ENCODE data around the gene EI24.
"Not testable (repeated sequence)": the region's sequence is repeated elsewhere in the genome, so short reads cannot be mapped to it uniquely, and the experiment has no call there.

EI24 gene

DNA sequence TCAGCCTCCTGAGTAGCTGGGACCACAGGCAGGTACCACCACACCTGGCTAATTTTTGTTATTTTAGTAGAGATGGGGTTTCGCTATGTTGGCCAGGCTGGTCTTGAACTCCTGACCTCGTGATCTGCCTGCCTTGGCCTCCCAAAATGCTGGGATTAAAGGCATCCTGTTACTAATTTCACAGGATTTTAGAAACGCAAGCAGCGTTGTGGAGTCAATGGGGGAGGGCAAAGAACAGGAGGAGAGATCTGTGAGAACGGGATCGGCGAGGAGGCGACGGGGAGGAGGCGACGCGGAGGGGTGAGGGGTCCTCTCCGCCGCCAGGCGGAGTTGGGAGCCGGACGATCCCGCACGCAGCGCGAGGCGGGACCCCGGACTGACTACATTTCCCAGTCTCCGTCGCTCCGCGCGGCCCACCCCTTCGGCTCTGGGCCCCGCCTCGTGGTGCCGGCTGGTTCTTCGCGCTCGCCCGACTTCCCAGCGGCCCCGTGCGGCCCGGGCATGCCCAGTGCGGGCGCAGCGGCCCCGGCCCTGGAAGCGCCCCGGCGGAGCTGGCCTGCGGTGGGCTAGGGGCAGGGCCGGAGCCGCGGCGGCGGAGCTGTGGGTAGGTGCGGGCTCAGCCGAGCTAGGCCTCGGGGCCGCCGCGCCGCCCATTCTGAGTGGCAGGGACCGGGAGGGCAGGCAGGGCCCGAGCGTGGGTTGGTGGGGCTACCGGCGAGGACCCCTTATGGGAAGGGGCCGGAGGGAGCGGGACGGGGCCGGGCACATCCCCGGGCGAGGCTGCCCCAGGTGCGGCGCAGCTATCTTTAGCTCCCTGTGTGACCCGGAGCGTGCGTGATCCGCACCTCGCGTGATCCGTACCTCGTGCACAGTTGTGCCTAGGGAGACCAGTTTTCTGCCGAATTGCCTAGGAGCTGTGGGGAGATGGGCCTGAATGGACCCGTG lies at the start of gene EI24:
Gene EI24 (plus strand): TSS at position 508 of the 945 bp plus-strand sequence. CDS start 3,051 bp downstream, outside the sequence.
- Mint-ChIP-seq H3K4me3 (peak within 1 kb of the TSS; percentile 90), H3K27ac (peak within 1 kb of the TSS; percentile 92), H3K27me3 (no peaks in the 10 kb centered on the region), H3K4me1 (peaks cover 27% of the 10 kb centered on the region), H3K9me3 (no peaks in the 10 kb centered on the region), H3K36me3 (ENCODE audit: low read depth) (peaks cover 20% of the 10 kb centered on the region)
- ATAC-seq (peak; percentile 98), DNase-seq (peak; percentile 89)

DNA sequence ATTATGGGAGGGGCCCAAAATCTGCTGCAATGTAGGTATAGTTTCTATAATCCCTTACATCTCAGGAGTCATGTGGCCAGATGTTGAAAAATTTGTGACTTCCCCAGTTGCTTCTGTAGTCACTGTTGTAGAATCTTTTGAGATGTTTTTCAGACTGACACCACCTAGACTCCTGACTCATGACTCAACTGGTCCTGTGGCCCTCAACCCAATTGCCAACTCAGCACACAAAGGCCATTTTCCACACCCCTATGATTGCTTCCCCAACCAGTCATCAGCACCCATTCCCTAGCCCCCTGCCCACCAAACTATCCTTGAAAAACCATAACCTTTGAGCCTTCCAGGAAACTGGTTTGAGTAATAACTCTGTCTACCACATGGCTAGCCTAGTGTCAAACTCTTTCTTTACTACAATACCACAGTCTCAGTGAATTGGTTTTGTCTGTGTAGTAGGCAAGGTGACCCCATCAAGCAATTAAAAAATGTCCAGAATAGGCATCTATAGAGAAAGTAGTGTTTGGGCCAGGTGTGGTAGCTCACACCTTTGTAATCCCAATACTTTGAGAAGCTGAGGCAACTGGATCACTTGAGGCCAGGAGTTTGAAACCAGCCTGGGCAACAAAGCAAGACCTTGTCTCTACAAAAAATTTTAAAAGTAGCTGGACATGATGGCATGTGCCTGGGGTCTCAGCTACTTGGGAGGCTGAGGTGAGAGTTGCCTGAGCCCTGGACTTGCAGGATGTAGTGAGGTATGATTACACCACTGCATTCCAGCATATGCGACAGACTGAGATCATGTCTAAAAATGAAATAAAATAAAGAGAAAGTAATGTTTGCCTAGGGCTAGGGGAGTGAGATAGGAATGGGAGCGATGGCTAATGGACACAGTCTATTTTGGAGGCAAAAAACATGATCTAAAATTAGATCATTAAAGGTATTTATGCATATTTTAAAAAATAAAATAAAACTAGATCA lies 49.1 kb upstream of the EI24 start:
- Mint-ChIP-seq H3K4me1 (peaks cover 33% of the 10 kb centered on the region), H3K27me3 (no peaks in the 10 kb centered on the region), H3K9me3 (peaks cover 5% of the 10 kb centered on the region), H3K4me3 (no peak overlapping the region), H3K36me3 (ENCODE audit: low read depth) (peaks cover 2% of the 10 kb centered on the region), H3K27ac (peak overlapping the region; percentile 82)
- ATAC-seq = peak; percentile 89
- DNase-seq = peak; percentile 18

DNA sequence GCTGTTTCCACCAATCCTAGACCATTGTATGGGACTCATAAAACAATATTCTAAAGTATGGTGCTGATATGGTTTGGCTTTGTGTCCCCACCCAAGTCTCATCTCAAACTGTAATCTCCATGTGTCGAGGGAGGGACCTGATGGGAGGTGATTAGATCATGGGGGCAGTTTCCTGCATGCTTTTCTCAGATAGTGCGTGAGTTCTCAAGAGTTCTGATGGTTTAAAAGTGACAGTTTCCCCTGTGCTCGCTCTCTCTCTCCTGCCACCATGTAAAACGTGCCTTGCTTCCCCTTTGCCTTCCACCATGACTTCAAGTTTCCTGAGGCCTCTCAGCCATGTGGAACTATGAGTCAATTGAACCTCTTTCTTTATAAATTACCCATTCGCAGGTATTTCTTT lies 44.0 kb upstream of the EI24 start:
- H3K4me3 Mint-ChIP-seq = no peak overlapping the region
- no peak for ATAC-seq
- no peak overlapping the region for H3K27ac Mint-ChIP-seq
- no peak for DNase-seq
- peaks cover 2% of the 10 kb centered on the region for H3K36me3 Mint-ChIP-seq (ENCODE audit: low read depth)
- H3K4me1 Mint-ChIP-seq = peaks cover 2% of the 10 kb centered on the region
- peaks cover 2% of the 10 kb centered on the region for H3K27me3 Mint-ChIP-seq
- peaks cover 16% of the 10 kb centered on the region for H3K9me3 Mint-ChIP-seq

DNA sequence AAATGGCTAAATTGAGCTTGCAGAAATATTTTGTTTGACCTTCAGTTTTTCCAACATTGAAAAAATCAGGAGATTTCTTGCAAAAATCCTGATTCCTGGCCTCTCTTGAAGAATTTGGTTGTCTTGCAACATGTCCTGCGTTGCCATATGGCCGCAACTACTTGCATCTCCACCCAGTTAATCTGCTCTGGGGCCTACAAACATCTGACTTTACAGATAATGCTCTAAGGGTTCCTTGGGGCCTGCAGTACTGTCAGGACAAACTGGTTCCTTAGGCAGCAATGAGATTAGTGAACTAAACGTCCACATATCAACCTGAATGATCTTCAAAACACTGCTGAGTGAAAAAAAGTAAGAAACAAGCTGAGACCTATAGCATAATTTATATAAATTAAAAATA lies 36.6 kb upstream of the EI24 start:
- Mint-ChIP-seq H3K9me3 (no peaks in the 10 kb centered on the region), H3K36me3 (ENCODE audit: low read depth) (no peaks in the 10 kb centered on the region), H3K27ac (no peak overlapping the region), H3K27me3 (peaks cover 7% of the 10 kb centered on the region), H3K4me1 (no peaks in the 10 kb centered on the region), H3K4me3 (no peak overlapping the region)
- no peak for DNase-seq
- ATAC-seq = no peak

DNA sequence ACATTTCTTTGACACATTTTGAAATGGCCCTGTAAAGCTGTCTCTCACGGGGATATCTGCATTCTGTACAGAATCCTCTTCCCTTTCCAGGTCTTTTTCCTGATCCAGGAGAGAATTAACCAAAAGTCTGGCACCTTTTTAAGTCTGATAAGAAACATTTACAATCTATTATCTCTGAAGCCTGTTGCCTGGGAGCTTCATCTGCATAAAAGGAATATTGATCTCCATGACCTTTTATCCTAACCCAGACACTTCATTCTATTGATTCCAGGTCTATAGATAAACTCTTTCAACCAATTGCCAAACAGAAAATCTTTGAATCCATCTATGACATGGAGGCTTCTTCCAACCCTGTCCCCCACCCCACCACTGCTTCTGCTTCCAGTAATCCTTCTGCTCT lies 33.7 kb upstream of the EI24 start:
- Mint-ChIP-seq H3K4me1 (no peaks in the 10 kb centered on the region), H3K27ac (no peak overlapping the region), H3K4me3 (no peak overlapping the region), H3K36me3 (ENCODE audit: low read depth) (no peaks in the 10 kb centered on the region), H3K27me3 (peaks cover 5% of the 10 kb centered on the region), H3K9me3 (no peaks in the 10 kb centered on the region)
- DNase-seq (no peak), ATAC-seq (no peak)

DNA sequence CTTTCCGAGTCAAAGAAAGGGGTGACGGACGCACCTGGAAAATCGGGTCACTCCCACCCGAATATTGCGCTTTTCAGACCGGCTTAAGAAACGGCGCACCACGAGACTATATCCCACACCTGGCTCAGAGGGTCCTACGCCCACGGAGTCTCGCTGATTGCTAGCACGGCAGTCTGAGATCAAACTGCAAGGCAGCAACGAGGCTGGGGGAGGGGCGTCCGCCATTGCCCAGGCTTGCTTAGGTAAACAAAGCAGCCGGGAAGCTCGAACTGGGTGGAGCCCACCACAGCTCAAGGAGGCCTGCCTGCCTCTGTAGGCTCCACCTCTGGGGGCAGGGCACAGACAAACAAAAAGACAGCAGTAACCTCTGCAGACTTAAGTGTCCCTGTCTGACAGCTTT lies 32.4 kb upstream of the EI24 start:
- not testable (repeated sequence) for ATAC-seq; H3K36me3 Mint-ChIP-seq (ENCODE audit: low read depth); DNase-seq; H3K9me3 Mint-ChIP-seq; H3K27me3 Mint-ChIP-seq; H3K4me3 Mint-ChIP-seq; H3K27ac Mint-ChIP-seq; H3K4me1 Mint-ChIP-seq

DNA sequence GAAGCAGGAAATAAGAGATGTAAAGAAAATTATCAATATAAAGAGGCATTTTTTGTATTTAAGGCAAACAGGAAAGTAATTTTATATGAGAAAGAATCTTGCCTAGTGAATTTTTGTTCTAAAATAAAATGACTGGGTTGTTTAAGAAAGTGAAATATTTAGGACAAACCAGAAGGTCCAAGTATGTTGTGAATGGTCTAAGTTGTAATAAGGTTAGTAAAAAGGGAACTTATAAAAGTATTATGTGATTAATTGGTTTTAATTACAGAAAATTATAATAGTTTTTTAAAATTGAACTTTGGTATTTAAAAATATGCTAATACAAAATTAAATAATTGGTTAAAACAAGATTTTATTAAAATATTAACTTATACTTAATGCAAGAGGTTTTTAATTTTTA lies 26.6 kb upstream of the EI24 start:
- ATAC-seq (no peak), DNase-seq (no peak)

DNA sequence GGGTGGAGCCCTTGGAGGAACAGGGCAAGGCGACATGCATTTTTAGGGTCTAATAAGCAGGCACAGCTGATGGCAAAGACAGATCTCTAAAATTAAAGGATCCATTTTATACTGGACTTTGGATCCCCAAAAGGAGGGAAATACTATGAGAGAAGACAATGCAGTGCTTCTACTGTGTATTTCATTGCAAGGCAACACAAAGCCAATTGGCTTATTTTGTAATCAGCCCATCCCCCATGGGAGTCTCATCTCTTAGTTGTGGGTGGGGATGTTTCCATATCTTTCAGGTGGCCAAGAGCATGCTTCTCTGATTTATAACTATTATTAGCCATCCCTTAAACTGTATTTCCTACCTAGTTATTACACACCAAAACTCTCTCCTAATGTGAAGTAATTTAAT lies 18.5 kb upstream of the EI24 start:
- peaks cover 3% of the 10 kb centered on the region for H3K36me3 Mint-ChIP-seq (ENCODE audit: low read depth)
- H3K4me3 Mint-ChIP-seq = no peak overlapping the region
- peaks cover 26% of the 10 kb centered on the region for H3K9me3 Mint-ChIP-seq
- H3K4me1 Mint-ChIP-seq = no peaks in the 10 kb centered on the region
- ATAC-seq (no peak), DNase-seq (no peak)
- peaks cover 2% of the 10 kb centered on the region for H3K27me3 Mint-ChIP-seq
- H3K27ac Mint-ChIP-seq = no peak overlapping the region

More for the DNA sequence above, 26.6 kb upstream of the EI24 start:
- Mint-ChIP-seq H3K36me3 (ENCODE audit: low read depth) (peaks cover 2% of the 10 kb centered on the region), H3K27me3 (peaks cover 2% of the 10 kb centered on the region), H3K4me3 (no peak overlapping the region), H3K27ac (no peak overlapping the region), H3K9me3 (peaks cover 12% of the 10 kb centered on the region), H3K4me1 (no peaks in the 10 kb centered on the region)

DNA sequence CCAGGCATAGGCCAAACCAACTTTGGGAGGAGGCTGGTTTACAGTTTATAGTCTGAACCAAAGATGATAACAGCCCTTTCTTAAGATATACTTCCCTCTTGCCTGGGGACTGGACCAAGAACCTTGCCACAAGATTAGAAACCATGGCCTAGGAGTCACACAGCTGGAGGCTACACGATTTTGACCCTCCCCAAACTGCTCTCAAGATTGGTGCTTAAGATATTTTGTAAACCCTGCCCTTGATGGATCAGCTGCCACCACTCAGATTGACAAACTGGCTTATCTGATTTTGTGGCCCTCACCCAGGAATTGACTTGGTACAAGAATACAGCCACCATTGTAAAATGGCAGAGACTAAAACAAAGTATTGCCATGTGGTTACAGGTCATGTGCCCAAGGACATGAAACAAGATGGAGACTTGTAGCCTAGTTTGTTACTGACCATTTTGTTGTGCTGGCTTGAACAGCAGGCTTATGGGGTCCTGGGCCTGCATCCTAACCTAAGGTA lies 17.4 kb upstream of the EI24 start:
- DNase-seq = no peak
- Mint-ChIP-seq H3K36me3 (ENCODE audit: low read depth) (peaks cover 3% of the 10 kb centered on the region), H3K27ac (no peak overlapping the region), H3K9me3 (peaks cover 30% of the 10 kb centered on the region), H3K4me3 (no peak overlapping the region), H3K27me3 (peaks cover under 1% of the 10 kb centered on the region), H3K4me1 (no peaks in the 10 kb centered on the region)
- no peak for ATAC-seq

DNA sequence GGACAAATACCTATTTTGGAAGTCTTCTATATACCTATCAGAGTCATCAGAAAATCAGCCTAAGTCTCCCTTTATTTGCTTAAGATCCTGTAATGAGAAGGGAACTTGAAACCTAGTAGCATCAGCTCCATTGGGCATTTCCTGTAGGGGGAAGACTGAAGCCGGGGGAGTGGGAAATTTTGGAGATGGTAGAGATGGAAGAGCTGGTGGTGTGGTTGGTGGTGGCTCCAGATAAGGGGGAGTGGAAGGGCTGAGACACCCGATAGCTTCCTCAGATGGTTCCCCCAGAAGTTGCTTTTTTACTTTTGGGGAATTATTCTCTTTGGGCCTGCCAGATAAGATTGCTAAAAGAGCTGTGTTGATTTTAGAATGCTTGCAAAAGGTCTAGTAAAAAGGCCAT lies 16.4 kb upstream of the EI24 start:
- H3K36me3 Mint-ChIP-seq (ENCODE audit: low read depth) = peaks cover 3% of the 10 kb centered on the region
- DNase-seq (no peak), ATAC-seq (no peak)
- H3K27ac Mint-ChIP-seq = no peak overlapping the region
- H3K4me3 Mint-ChIP-seq = no peak overlapping the region
- peaks cover 30% of the 10 kb centered on the region for H3K9me3 Mint-ChIP-seq
- no peaks in the 10 kb centered on the region for H3K4me1 Mint-ChIP-seq
- H3K27me3 Mint-ChIP-seq = no peaks in the 10 kb centered on the region

DNA sequence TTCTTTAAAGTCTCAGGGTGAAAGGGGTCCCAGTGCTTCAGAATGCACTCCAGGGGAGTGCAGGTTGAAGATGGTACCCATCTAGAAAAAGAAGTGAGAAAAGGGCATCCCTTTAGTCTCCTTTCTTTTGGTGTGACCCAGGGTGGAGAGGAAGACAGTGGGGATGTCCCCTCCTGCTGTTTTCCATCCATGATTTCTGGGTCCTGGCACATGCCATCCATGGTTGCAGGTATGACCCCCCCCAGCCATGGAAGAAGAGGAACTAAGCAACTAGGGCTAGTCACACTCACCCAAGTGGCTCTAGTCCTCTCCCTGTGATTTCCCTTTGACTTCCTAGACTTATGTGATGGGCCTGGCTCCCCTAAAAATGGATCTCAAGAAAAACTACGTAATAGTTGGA lies 15.9 kb upstream of the EI24 start:
- Mint-ChIP-seq H3K4me1 (no peaks in the 10 kb centered on the region), H3K9me3 (peaks cover 30% of the 10 kb centered on the region), H3K27me3 (no peaks in the 10 kb centered on the region), H3K4me3 (no peak overlapping the region), H3K27ac (no peak overlapping the region), H3K36me3 (ENCODE audit: low read depth) (peaks cover 3% of the 10 kb centered on the region)
- DNase-seq (no peak), ATAC-seq (no peak)

DNA sequence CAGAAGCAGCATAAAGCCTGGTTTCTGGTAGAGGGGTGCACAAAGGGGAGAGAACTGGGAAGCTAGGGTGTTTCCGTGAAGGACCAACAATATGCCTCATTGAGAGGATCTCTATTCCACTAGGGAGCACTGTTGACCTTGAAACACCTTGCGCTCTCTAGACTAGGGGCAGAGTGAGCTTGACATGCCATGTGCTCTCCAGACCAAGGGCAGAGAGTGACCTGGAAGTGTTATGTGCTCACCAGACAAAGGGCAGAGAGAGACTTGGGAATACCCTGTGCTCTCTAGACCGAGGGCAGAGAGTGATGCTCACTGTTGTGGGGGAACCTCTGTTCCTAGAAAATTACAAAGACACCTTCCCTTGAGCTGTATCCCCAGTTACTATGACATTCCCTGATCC lies 15.2 kb upstream of the EI24 start:
- Mint-ChIP-seq H3K36me3 (ENCODE audit: low read depth) (peaks cover 3% of the 10 kb centered on the region), H3K27me3 (no peaks in the 10 kb centered on the region), H3K27ac (no peak overlapping the region), H3K9me3 (peaks cover 30% of the 10 kb centered on the region), H3K4me3 (no peak overlapping the region), H3K4me1 (no peaks in the 10 kb centered on the region)
- ATAC-seq = no peak
- DNase-seq = no peak

DNA sequence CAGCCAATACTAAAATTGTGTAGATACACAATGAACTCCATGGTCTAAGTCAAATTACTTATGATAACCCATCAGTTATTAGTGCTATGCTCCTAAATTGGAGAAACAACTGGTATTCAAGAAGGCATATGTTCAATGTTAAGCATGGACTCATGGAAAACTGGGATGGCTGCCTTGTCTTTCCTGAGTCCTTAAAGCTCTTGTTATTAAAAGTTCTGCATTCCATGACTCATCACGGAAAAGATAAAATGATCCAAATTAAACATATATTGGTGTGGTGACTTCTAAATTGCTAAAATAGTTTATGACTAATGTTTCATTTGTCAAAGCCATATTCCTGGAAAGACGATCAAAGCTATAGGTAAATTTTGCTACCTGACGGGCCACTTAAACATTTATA lies 9.4 kb upstream of the EI24 start:
- ATAC-seq (no peak), DNase-seq (no peak)
- H3K27me3 Mint-ChIP-seq = no peaks in the 10 kb centered on the region
- no peaks in the 10 kb centered on the region for H3K4me1 Mint-ChIP-seq
- no peaks in the 10 kb centered on the region for H3K36me3 Mint-ChIP-seq (ENCODE audit: low read depth)
- H3K4me3 Mint-ChIP-seq = no peak overlapping the region
- peaks cover 7% of the 10 kb centered on the region for H3K9me3 Mint-ChIP-seq
- H3K27ac Mint-ChIP-seq = no peak overlapping the region

DNA sequence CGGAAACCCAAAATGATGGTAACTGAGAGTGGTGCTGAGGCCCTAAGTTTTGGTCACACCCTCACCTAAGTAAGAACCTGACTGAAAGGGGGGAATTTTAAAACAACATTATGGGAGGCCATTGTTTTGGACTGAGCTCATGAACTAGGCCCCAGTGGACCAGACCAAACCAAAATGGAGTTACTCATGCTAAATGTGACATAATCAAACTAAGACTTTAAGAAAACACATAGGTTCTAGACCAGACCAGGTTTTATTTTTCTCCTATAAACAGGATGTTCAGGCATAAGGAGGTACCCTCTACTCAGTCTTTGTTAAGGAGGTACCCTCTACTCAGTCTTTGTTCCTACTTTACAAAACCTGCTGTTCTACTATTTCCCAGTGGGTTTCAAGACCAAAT lies 7.4 kb upstream of the EI24 start:
- Mint-ChIP-seq H3K4me3 (no peak overlapping the region), H3K27me3 (no peaks in the 10 kb centered on the region), H3K9me3 (no peaks in the 10 kb centered on the region), H3K36me3 (ENCODE audit: low read depth) (no peaks in the 10 kb centered on the region), H3K27ac (no peak overlapping the region), H3K4me1 (peaks cover 3% of the 10 kb centered on the region)
- no peak for ATAC-seq
- no peak for DNase-seq
